ENCODE measurements around the gene AKR1C2.

DNA sequence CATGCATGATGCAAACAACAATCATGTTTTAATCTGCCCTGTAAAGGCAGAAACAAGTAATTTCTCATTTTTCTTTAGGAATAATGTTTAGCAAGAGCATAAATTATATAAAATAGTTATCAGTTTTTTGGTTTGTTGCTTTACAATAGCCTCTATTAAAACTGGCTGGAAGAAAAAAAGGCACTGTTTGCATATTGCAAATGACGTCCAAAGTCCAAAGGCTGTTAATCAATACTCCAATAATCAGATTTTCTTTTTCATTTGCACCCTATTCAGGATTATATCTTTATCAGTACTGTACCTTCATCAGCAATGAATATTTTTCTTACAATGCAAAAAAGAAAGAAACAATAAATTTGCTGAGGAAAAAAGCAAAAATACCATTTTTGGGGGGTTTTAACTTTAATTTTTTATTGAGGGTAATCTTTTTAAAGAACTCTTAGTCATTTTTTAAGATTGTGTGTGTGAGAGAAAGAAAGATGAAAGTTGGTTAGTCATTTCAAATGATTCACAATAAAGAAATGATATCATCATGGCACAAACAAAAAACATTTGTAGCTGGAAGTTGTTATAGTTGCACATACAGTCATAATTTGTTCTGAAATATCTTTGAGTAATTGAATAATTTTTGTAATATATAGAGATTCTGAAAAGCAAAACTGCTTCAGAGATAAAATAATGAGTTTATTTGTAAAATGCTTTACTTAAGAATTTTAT lies 44.4 kb upstream of the AKR1C2 start:
- TF ChIP-seq CTCF (tag by site-specific recombination; IDR thresholded peaks at IDR 0.05): no peak
- no peak for TF ChIP-seq YY1 (tag by site-specific recombination; IDR thresholded peaks at IDR 0.05)
- no peak for TF ChIP-seq ZFP41 (tag by site-specific recombination; IDR thresholded peaks at IDR 0.05; ENCODE audit: borderline replicate concordance)
- no peak for TF ChIP-seq ZNF555 (tag by site-specific recombination; conservative IDR thresholded peaks at IDR 0.05)
- no peak for TF ChIP-seq ZNF10 (tag by site-specific recombination; IDR thresholded peaks at IDR 0.05)
- TF ChIP-seq KLF10 (tag by site-specific recombination; IDR thresholded peaks at IDR 0.05): no peak
- TF ChIP-seq ZNF146 (tag by site-specific recombination; IDR thresholded peaks at IDR 0.05): no peak
- no peak for TF ChIP-seq ZBTB26 (tag by site-specific recombination; optimal IDR thresholded peaks at IDR 0.05)
- no peak for TF ChIP-seq ZNF280C (tag by site-specific recombination; IDR thresholded peaks at IDR 0.05)
